ENCODE measurements around the gene FRAS1. TPM values are rescaled to one million over a fixed set of nuclear protein-coding genes. Genes with fewer than 3 reads are reported as not detected.

The FRAS1 gene
- total and polyA plus RNA-seq, 2 donors (not counting 1 experiment from before 2014, with no cell fraction given) = 0.30 to 0.66 TPM

- H3K79me2 ChIP-seq (ENCODE audit: control insufficient read depth, insufficient read depth, low read length) = no peaks in the 10 kb centered on the region
- H3K27me3 ChIP-seq (ENCODE audit: control insufficient read depth, insufficient read depth, low read length) = no peaks in the 10 kb centered on the region
- no peak overlapping the region for H2AFZ ChIP-seq (ENCODE audit: low read length)
- no peaks in the 10 kb centered on the region for H4K20me1 ChIP-seq (ENCODE audit: control insufficient read depth, extremely low read depth, insufficient read depth, low read length)
- no peak overlapping the region for H3K9ac ChIP-seq (ENCODE audit: insufficient read depth, low read length)
- H3K4me3 ChIP-seq (replicated peaks in 1 of 4; ENCODE audit: control extremely low read depth in 1 of 4, insufficient read depth in 1 of 4, low read depth in 3 of 4, low read length in 4 of 4) = no peak overlapping the region
- H3K9me3 ChIP-seq (ENCODE audit: control insufficient read depth, insufficient read depth, low read depth, low read length) = no peaks in the 10 kb centered on the region
- H3K4me2 ChIP-seq (ENCODE audit: extremely low read depth, insufficient read depth, low read length) = no peak overlapping the region
- TF ChIP-seq EZH2 (IDR thresholded peaks at IDR 0.05; ENCODE audit: low read length, missing control alignments) (no peak), CTCF (conservative IDR thresholded peaks at IDR 0.05 in 1 of 2, IDR thresholded peaks at IDR 0.05 in 1 of 2; ENCODE audit: low read depth in 1 of 2, low read length in 2 of 2) (no peak)
- DNase-seq (ENCODE audit: low read depth in 2 of 2) = peak in 1 of 2 donors; percentile 66
- H3K4me1 ChIP-seq (ENCODE audit: control insufficient read depth, extremely low read depth, insufficient read depth, low read length) = no peaks in the 10 kb centered on the region
- no peaks in the 10 kb centered on the region for H3K36me3 ChIP-seq (ENCODE audit: control insufficient read depth, insufficient read depth, low read length)
- no peak overlapping the region for H3K27ac ChIP-seq (ENCODE audit: insufficient read depth, low read length)
Observed at GRCh38 chr4:78131403-78131802, 74.3 kb downstream of the FRAS1 start.

- DNase-seq (ENCODE audit: low read depth in 2 of 2) = no peak
- H3K36me3 ChIP-seq (ENCODE audit: control insufficient read depth, insufficient read depth, low read length) = no peaks in the 10 kb centered on the region
- no peaks in the 10 kb centered on the region for H3K79me2 ChIP-seq (ENCODE audit: control insufficient read depth, insufficient read depth, low read length)
- H3K27me3 ChIP-seq (ENCODE audit: control insufficient read depth, insufficient read depth, low read length) = no peaks in the 10 kb centered on the region
- no peak overlapping the region for H2AFZ ChIP-seq (ENCODE audit: low read length)
- no peak overlapping the region for H3K9ac ChIP-seq (ENCODE audit: insufficient read depth, low read length)
- no peaks in the 10 kb centered on the region for H4K20me1 ChIP-seq (ENCODE audit: control insufficient read depth, extremely low read depth, insufficient read depth, low read length)
- H3K4me3 ChIP-seq (replicated peaks in 1 of 4; ENCODE audit: control extremely low read depth in 1 of 4, insufficient read depth in 1 of 4, low read depth in 3 of 4, low read length in 4 of 4) = no peak overlapping the region
- no peaks in the 10 kb centered on the region for H3K9me3 ChIP-seq (ENCODE audit: control insufficient read depth, insufficient read depth, low read depth, low read length)
- no peaks in the 10 kb centered on the region for H3K4me1 ChIP-seq (ENCODE audit: control insufficient read depth, extremely low read depth, insufficient read depth, low read length)
- TF ChIP-seq EZH2 (IDR thresholded peaks at IDR 0.05; ENCODE audit: low read length, missing control alignments) = no peak
- no peak for TF ChIP-seq CTCF (conservative IDR thresholded peaks at IDR 0.05 in 1 of 2, IDR thresholded peaks at IDR 0.05 in 1 of 2; ENCODE audit: low read depth in 1 of 2, low read length in 2 of 2)
- no peak overlapping the region for H3K27ac ChIP-seq (ENCODE audit: insufficient read depth, low read length)
- no peak overlapping the region for H3K4me2 ChIP-seq (ENCODE audit: extremely low read depth, insufficient read depth, low read length)
Observed at GRCh38 chr4:78136109-78137081, 79.3 kb downstream of the FRAS1 start.

GRCh38 chr4:78137532-78137931 is 80.4 kb downstream of the FRAS1 start:
- no peak for DNase-seq (ENCODE audit: low read depth in 2 of 2)

More at GRCh38 chr4:78137532-78137931, 80.4 kb downstream of the FRAS1 start:
- Histone ChIP-seq H3K4me1 (ENCODE audit: control insufficient read depth, extremely low read depth, insufficient read depth, low read length) (no peaks in the 10 kb centered on the region), H3K4me2 (ENCODE audit: extremely low read depth, insufficient read depth, low read length) (no peak overlapping the region), H3K79me2 (ENCODE audit: control insufficient read depth, insufficient read depth, low read length) (no peaks in the 10 kb centered on the region), H3K9me3 (ENCODE audit: control insufficient read depth, insufficient read depth, low read depth, low read length) (no peaks in the 10 kb centered on the region), H3K27me3 (ENCODE audit: control insufficient read depth, insufficient read depth, low read length) (no peaks in the 10 kb centered on the region), H4K20me1 (ENCODE audit: control insufficient read depth, extremely low read depth, insufficient read depth, low read length) (no peaks in the 10 kb centered on the region), H2AFZ (ENCODE audit: low read length) (no peak overlapping the region), H3K9ac (ENCODE audit: insufficient read depth, low read length) (no peak overlapping the region), H3K36me3 (ENCODE audit: control insufficient read depth, insufficient read depth, low read length) (no peaks in the 10 kb centered on the region), H3K4me3 (replicated peaks in 1 of 4; ENCODE audit: control extremely low read depth in 1 of 4, insufficient read depth in 1 of 4, low read depth in 3 of 4, low read length in 4 of 4) (no peak overlapping the region), H3K27ac (ENCODE audit: insufficient read depth, low read length) (no peak overlapping the region)
- TF ChIP-seq CTCF (conservative IDR thresholded peaks at IDR 0.05 in 1 of 2, IDR thresholded peaks at IDR 0.05 in 1 of 2; ENCODE audit: low read depth in 1 of 2, low read length in 2 of 2) (no peak), EZH2 (IDR thresholded peaks at IDR 0.05; ENCODE audit: low read length, missing control alignments) (no peak)

Measured in fibroblast of lung (primary cell).